Measurements from ENCODE around the gene TTLL11. TPM values are rescaled to one million over a fixed set of nuclear protein-coding genes. Genes with fewer than 3 reads are reported as not detected.

Gene TTLL11
- total RNA-seq, 4 donors from 2014 or later = 12.3 to 20.5 (median 15.3) TPM

- Histone ChIP-seq H3K27me3 (no peaks in the 10 kb centered on the region), H3K27ac (no peak overlapping the region), H3K4me3 (no peak overlapping the region), H3K36me3 (no peaks in the 10 kb centered on the region), H3K4me1 (peaks cover 0 to 4% of the 10 kb centered on the region in 2 donors), H3K9me3 (no peaks in the 10 kb centered on the region)
- in situ Hi-C loops (cut with MboI; ENCODE audit: low sequenced_read_pairs in 4 of 4) (loop anchor here in 1 of 4 donors (25.0 kb wide), 1 partner anchor 302 kb away; no protein-coding TSS in a partner anchor), intact Hi-C loops (cut with DNase I; ENCODE audit: low total_unique reads) (no loop called here)
- ATAC-seq (no peak), DNase-seq (no peak)
- TF ChIP-seq POLR2A (IDR thresholded peaks at IDR 0.05) = no peak
- TF ChIP-seq, protein P1, sequence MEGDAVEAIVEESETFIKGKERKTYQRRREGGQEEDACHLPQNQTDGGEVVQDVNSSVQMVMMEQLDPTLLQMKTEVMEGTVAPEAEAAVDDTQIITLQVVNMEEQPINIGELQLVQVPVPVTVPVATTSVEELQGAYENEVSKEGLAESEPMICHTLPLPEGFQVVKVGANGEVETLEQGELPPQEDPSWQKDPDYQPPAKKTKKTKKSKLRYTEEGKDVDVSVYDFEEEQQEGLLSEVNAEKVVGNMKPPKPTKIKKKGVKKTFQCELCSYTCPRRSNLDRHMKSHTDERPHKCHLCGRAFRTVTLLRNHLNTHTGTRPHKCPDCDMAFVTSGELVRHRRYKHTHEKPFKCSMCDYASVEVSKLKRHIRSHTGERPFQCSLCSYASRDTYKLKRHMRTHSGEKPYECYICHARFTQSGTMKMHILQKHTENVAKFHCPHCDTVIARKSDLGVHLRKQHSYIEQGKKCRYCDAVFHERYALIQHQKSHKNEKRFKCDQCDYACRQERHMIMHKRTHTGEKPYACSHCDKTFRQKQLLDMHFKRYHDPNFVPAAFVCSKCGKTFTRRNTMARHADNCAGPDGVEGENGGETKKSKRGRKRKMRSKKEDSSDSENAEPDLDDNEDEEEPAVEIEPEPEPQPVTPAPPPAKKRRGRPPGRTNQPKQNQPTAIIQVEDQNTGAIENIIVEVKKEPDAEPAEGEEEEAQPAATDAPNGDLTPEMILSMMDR (IDR thresholded peaks at IDR 0.05 in 4 of 5, conservative IDR thresholded peaks at IDR 0.05 in 1 of 5) = no peak
Observed at GRCh38 chr9:121838746-121839669, 254.1 kb downstream of the TTLL11 start.

DNA sequence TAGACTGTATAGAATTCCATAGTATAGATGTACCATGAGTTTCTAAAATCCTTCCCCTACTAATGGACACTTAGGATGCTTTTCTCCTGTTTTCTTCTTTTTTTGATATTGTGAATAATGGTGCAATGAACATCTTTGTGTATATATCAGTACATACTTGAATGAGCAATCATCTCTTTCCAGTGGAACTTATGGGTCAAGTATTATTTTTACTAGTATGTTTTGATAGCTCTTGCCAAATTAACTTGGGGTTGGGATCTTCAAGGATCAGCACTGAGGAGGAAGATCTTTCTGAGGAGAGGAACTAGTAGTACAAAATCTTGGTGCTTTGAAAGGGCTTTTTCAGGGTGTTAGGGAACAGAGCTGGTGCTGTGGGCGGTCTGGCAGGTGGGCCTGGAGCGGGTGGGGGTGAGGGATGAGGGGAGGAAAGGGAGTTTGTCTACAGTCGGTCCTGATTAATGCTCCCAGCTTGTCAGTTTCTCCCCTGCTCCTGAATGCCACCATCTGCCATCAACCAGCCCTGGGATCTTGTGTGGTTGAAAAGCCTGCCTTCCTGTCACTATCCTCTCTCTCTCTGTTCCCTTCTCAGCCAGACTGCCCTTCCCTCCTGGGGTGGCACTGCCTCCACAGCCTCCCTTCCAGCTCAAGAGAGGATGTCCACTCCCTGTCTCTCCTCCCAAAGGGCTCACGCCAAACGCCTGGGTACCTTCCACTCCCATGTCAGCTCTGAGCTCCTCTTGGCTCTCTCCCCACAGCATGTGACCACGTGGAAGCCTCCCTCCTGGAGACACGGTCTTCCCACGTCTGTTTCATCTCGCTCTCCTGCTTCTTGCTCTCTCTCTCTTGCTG, 255.8 kb downstream of the TTLL11 start:
- no peaks in the 10 kb centered on the region for H3K9me3 ChIP-seq
- no peak for DNase-seq
- no peak for ATAC-seq
- no peaks in the 10 kb centered on the region for H3K27me3 ChIP-seq
- intact Hi-C loops (cut with DNase I; ENCODE audit: low total_unique reads) = no loop called here
- no peak overlapping the region for H3K4me3 ChIP-seq
- H3K36me3 ChIP-seq = no peaks in the 10 kb centered on the region
- in situ Hi-C loops (cut with MboI; ENCODE audit: low sequenced_read_pairs in 4 of 4) = loop anchor here in 1 of 4 donors (25.0 kb wide), 1 partner anchor 300 kb away; no protein-coding TSS in a partner anchor
- H3K27ac ChIP-seq = no peak overlapping the region
- H3K4me1 ChIP-seq = peaks cover 0 to 4% of the 10 kb centered on the region in 2 donors
- no peak for TF ChIP-seq POLR2A (IDR thresholded peaks at IDR 0.05)
- TF ChIP-seq, protein P1 (IDR thresholded peaks at IDR 0.05 in 4 of 5, conservative IDR thresholded peaks at IDR 0.05 in 1 of 5) = no peak

GRCh38 chr9:121836366-121836885, 256.7 kb downstream of the TTLL11 start:
- no peak for DNase-seq
- TF ChIP-seq, protein P1 (IDR thresholded peaks at IDR 0.05 in 4 of 5, conservative IDR thresholded peaks at IDR 0.05 in 1 of 5) = no peak
- TF ChIP-seq POLR2A (IDR thresholded peaks at IDR 0.05) = no peak
- Histone ChIP-seq H3K9me3 (no peaks in the 10 kb centered on the region), H3K4me3 (no peak overlapping the region), H3K27me3 (no peaks in the 10 kb centered on the region), H3K27ac (no peak overlapping the region), H3K36me3 (no peaks in the 10 kb centered on the region), H3K4me1 (peaks cover 0 to 4% of the 10 kb centered on the region in 2 donors)
- intact Hi-C loops (cut with DNase I; ENCODE audit: low total_unique reads) (no loop called here), in situ Hi-C loops (cut with MboI; ENCODE audit: low sequenced_read_pairs in 4 of 4) (loop anchor here in 1 of 4 donors (25.0 kb wide), 1 partner anchor 299 kb away; no protein-coding TSS in a partner anchor)
- no peak for ATAC-seq

DNA sequence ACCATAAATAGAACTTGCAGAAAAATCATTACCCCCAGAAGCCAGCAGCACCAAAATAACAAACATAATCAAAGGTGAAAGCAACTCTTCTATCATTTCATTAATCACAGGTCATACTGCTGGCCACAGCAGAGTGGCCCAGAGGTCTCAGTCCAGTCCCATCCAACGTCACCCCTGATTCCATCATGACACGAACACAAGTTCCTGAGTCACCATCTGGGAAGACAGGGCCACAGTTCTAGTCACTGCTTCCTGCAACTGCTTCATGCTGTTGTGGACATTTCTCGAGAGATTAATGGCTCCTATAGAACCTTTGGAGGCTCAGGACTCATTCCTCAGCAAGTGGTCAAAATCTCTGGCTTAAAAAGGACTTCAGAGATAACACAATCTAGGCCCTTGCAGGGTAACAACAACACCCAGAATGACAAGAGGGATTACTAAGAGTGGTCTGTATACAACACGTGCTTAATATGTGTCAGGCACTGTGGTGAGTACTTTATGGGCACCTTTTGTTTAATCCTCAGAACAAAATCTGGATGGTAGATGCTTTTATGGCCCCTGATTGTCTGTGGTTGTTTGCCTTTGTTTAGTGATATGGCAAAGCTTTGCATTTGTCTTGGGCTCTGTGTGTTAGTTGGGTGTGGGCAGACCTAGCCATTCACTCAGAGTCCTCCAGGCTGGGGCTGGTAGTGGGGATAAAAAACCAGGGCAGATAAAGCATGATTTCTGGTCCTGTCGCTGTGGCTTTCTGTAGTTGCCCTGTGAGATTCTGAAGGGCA, 257.3 kb downstream of the TTLL11 start:
- in situ Hi-C loops (cut with MboI; ENCODE audit: low sequenced_read_pairs in 4 of 4) = loop anchor here in 1 of 4 donors (25.0 kb wide), 1 partner anchor 298 kb away; no protein-coding TSS in a partner anchor
- intact Hi-C loops (cut with DNase I; ENCODE audit: low total_unique reads) = no loop called here
- Histone ChIP-seq H3K27me3 (no peaks in the 10 kb centered on the region), H3K36me3 (no peaks in the 10 kb centered on the region), H3K27ac (no peak overlapping the region), H3K9me3 (no peaks in the 10 kb centered on the region), H3K4me1 (peaks cover 0 to 4% of the 10 kb centered on the region in 2 donors), H3K4me3 (no peak overlapping the region)
- TF ChIP-seq POLR2A (IDR thresholded peaks at IDR 0.05) = no peak
- ATAC-seq (no peak), DNase-seq (no peak)
